GM23248 (cell line): ENCODE results near the gene CTRB2. TPM values are rescaled to one million over a fixed set of nuclear protein-coding genes. Genes with fewer than 3 reads are reported as not detected.
A peak's percentile ranks its signal among the peaks of the same experiment; 100 is the strongest.

ENCODE experiments used
- DNase-seq: peaks from one replicate; pipeline ENCODE4 v3.0.0-alpha.2; 2015
- H2AFZ ChIP-seq: fragments of 200-600 bp; sonication (generic); 2 replicates; pipeline ENCODE4 v1.6.1; 2016; ENCODE audit warnings: antibody characterized with exemption
- H3F3A ChIP-seq: fragments of 200-600 bp; sonication (generic); 2 replicates; pipeline ENCODE4 v1.6.1; 2016; ENCODE audit warnings: mild to moderate bottlenecking, antibody characterized with exemption, mixed run types; ENCODE audit not compliant: insufficient read depth
- H3K27ac ChIP-seq: fragments of 200-600 bp; sonication (generic); 2 replicates; pipeline ENCODE4 v1.5.1; 2016; ENCODE audit warnings: mild to moderate bottlenecking
- H3K27me3 ChIP-seq: fragments of 200-600 bp; sonication (generic); replicated peaks from 2 replicates; pipeline ENCODE4 v1.6.1; 2016; ENCODE audit warnings: mild to moderate bottlenecking; ENCODE audit not compliant: insufficient read depth
- H3K36me3 ChIP-seq: fragments of 200-600 bp; sonication (generic); 2 replicates; pipeline ENCODE4 v1.6.1; 2016; ENCODE audit warnings: low read depth, mild to moderate bottlenecking
- H3K4me1 ChIP-seq: fragments of 200-600 bp; sonication (generic); 2 replicates; pipeline ENCODE4 v1.6.1; 2016; ENCODE audit warnings: mild to moderate bottlenecking; ENCODE audit not compliant: insufficient read depth
- H3K4me2 ChIP-seq: fragments of 200-600 bp; sonication (generic); one replicate; pipeline ENCODE4 v1.6.1; 2016; ENCODE audit warnings: mild to moderate bottlenecking; ENCODE audit not compliant: unreplicated experiment
- H3K4me3 ChIP-seq: fragments of 200-600 bp; sonication (generic); 2 replicates; pipeline ENCODE4 v1.5.1; 2016; ENCODE audit warnings: mild to moderate bottlenecking
- H3K79me2 ChIP-seq: fragments of 200-600 bp; sonication (generic); 2 replicates; pipeline ENCODE4 v1.6.1; 2016; ENCODE audit warnings: mild to moderate bottlenecking; ENCODE audit not compliant: insufficient read depth
- H3K9ac ChIP-seq: fragments of 200-600 bp; sonication (generic); 2 replicates; pipeline ENCODE4 v1.6.1; 2016; ENCODE audit warnings: mild to moderate bottlenecking
- H3K9me2 ChIP-seq: fragments of 200-600 bp; sonication (generic); 2 replicates; pipeline ENCODE4 v1.6.1; 2016; ENCODE audit warnings: mixed run types, mild to moderate bottlenecking, moderate library complexity; ENCODE audit not compliant: insufficient read depth
- H3K9me3 ChIP-seq: fragments of 200-600 bp; sonication (generic); one replicate; pipeline ENCODE4 v1.6.1; 2017; ENCODE audit warnings: low read depth
- H4K20me1 ChIP-seq: fragments of 200-600 bp; sonication (generic); 2 replicates; pipeline ENCODE4 v1.6.0; 2016; ENCODE audit not compliant: insufficient read depth
- EZH2 ChIP-seq: fragments of 200-600 bp; sonication (generic); IDR thresholded peaks from 2 replicates; pipeline ENCODE4 v1.6.1; 2018; ENCODE audit warnings: antibody characterized with exemption, mild to moderate bottlenecking; ENCODE audit not compliant: insufficient read depth, poor library complexity, severe bottlenecking
- EZH2phosphoT487 ChIP-seq: fragments of 200-600 bp; sonication (generic); IDR thresholded peaks from 2 replicates; pipeline ENCODE4 v1.6.1; 2018; ENCODE audit warnings: antibody characterized with exemption, moderate library complexity, mild to moderate bottlenecking, low read depth; ENCODE audit not compliant: insufficient read depth
- WGBS, 2 experiments: methylation state at CpG; one replicate each; pipeline ENCODE4 v1.1.6; 2015 to 2017; ENCODE audit warnings: low lambda C conversion rate in 2 of 2, low coverage in 1 of 2; ENCODE audit errors: missing lambda C conversion rate in 2 of 2; 5-methylcytosine and 5-hydroxymethylcytosine counted together
- in situ Hi-C: fragments of 300-500 bp; cut with MboI; formaldehyde crosslinking; loops from 2 replicates; pipeline ENCODE4 v1.15.0; 2020
- polyA plus RNA-seq: library from polyadenylated mRNA; unstranded; fragments of >200 nt; fragmentation: Nextera tagmentation; extraction: Ambion mirVana; gene quantifications from 2 replicates; pipeline ENCODE4 v1.2.1, GENCODE V29; 2016
- total RNA-seq: library from RNA; depleted of rRNA; stranded (reverse); fragments of >200 nt; shearing (Covaris generic); gene quantifications from 2 replicates; pipeline ENCODE4 v1.2.3, GENCODE V29; 2014

Gene CTRB2
- total and polyA plus RNA-seq, 2 experiments from 2014 or later: not detected

- Histone ChIP-seq H3K27ac (peak overlapping the region; percentile 93), H3K9me3 (no peaks in the 10 kb centered on the region), H3K9me2 (no peaks in the 10 kb centered on the region), H3K27me3 (no peaks in the 10 kb centered on the region), H4K20me1 (no peaks in the 10 kb centered on the region), H3K4me1 (peaks cover 82% of the 10 kb centered on the region), H2AFZ (no peak overlapping the region), H3K9ac (peak overlapping the region; percentile 98), H3K4me2 (peak overlapping the region; percentile 78), H3F3A (peaks cover 36% of the 10 kb centered on the region), H3K36me3 (no peaks in the 10 kb centered on the region), H3K79me2 (peaks cover 92% of the 10 kb centered on the region), H3K4me3 (peak overlapping the region; percentile 93)
- DNase-seq: peak; percentile 52
- 65 to 69% methylated on average over 24 of the region's 24 CpGs for WGBS, 2 experiments
- in situ Hi-C loops: no loop called here
- TF ChIP-seq EZH2phosphoT487 (no peak), EZH2 (no peak)
Measured at GRCh38 chr16:75252049-75252864, 45.3 kb upstream of the CTRB2 start.

- H3K4me1 ChIP-seq: peaks cover 82% of the 10 kb centered on the region
- H3K9me3 ChIP-seq: no peaks in the 10 kb centered on the region
- peak within 1 kb of the TSS; percentile 98 for H3K9ac ChIP-seq
- peak within 1 kb of the TSS; percentile 93 for H3K27ac ChIP-seq
- H3K4me3 ChIP-seq: peak within 1 kb of the TSS; percentile 93
- peak within 1 kb of the TSS; percentile 95 for H3K4me2 ChIP-seq
- TF ChIP-seq EZH2: no peak
- no peak for TF ChIP-seq EZH2phosphoT487
- H3K79me2 ChIP-seq: peaks cover 92% of the 10 kb centered on the region
- H2AFZ ChIP-seq: no peak within 1 kb of the TSS
- H4K20me1 ChIP-seq: no peaks in the 10 kb centered on the region
- peaks cover 44% of the 10 kb centered on the region for H3F3A ChIP-seq
- in situ Hi-C loops: no loop called here
- H3K36me3 ChIP-seq: no peaks in the 10 kb centered on the region
- WGBS, 2 experiments: 3 to 8% methylated on average over 26 to 68 of the region's 84 CpGs
- no peaks in the 10 kb centered on the region for H3K27me3 ChIP-seq
- no peaks in the 10 kb centered on the region for H3K9me2 ChIP-seq
- DNase-seq: peak; percentile 92
Measured at GRCh38 chr16:75251280-75252048, 44.5 kb upstream of the CTRB2 start, which contains the start of gene BCAR1. Gene BCAR1 (minus strand): TSS chr16:75251624. CDS start chr16:75251482, 142 bp downstream.

- peak overlapping the region; percentile 93 for H3K27ac ChIP-seq
- TF ChIP-seq EZH2 (no peak), EZH2phosphoT487 (no peak)
- in situ Hi-C loops: no loop called here
- H2AFZ ChIP-seq: no peak overlapping the region
- H3K4me3 ChIP-seq: peak overlapping the region; percentile 93
- H3K9me3 ChIP-seq: no peaks in the 10 kb centered on the region
- H3K27me3 ChIP-seq: no peaks in the 10 kb centered on the region
- peaks cover 48% of the 10 kb centered on the region for H3F3A ChIP-seq
- no peaks in the 10 kb centered on the region for H3K36me3 ChIP-seq
- no peaks in the 10 kb centered on the region for H3K9me2 ChIP-seq
- peak overlapping the region; percentile 95 for H3K4me2 ChIP-seq
- peaks cover 82% of the 10 kb centered on the region for H3K4me1 ChIP-seq
- H3K9ac ChIP-seq: peak overlapping the region; percentile 98
- peak; percentile 86 for DNase-seq
- WGBS, 2 experiments: 1% methylated on average over 25 to 48 of the region's 59 CpGs
- H4K20me1 ChIP-seq: no peaks in the 10 kb centered on the region
- H3K79me2 ChIP-seq: peaks cover 92% of the 10 kb centered on the region
Measured at GRCh38 chr16:75250809-75251279, 43.9 kb upstream of the CTRB2 start.

- peak overlapping the region; percentile 93 for H3K27ac ChIP-seq
- peak overlapping the region; percentile 98 for H3K9ac ChIP-seq
- no peaks in the 10 kb centered on the region for H4K20me1 ChIP-seq
- H3K9me2 ChIP-seq: no peaks in the 10 kb centered on the region
- in situ Hi-C loops: no loop called here
- WGBS, 2 experiments: 5 to 11% methylated on average over 22 to 29 of the region's 29 CpGs
- H3K79me2 ChIP-seq: peaks cover 88% of the 10 kb centered on the region
- DNase-seq: peak; percentile 69
- peaks cover 81% of the 10 kb centered on the region for H3K4me1 ChIP-seq
- H3F3A ChIP-seq: peaks cover 44% of the 10 kb centered on the region
- peak overlapping the region; percentile 93 for H3K4me3 ChIP-seq
- TF ChIP-seq EZH2 (no peak), EZH2phosphoT487 (no peak)
- no peaks in the 10 kb centered on the region for H3K36me3 ChIP-seq
- peak overlapping the region; percentile 95 for H3K4me2 ChIP-seq
- no peaks in the 10 kb centered on the region for H3K27me3 ChIP-seq
- no peaks in the 10 kb centered on the region for H3K9me3 ChIP-seq
- H2AFZ ChIP-seq: no peak overlapping the region
Measured at GRCh38 chr16:75250089-75250808, 43.3 kb upstream of the CTRB2 start.
